SK-N-MC (cell line): ENCODE measurements around the gene OGFOD2.

Experiments
- EZH2 ChIP-seq: fragments of 200-600 bp; sonication (generic); IDR thresholded peaks from one replicate; pipeline ENCODE4 v1.6.1; 2017; ENCODE audit warnings: antibody characterized with exemption
- POLR2AphosphoS5 ChIP-seq: IDR thresholded peaks from 2 replicates; pipeline ENCODE4 v1.6.1; 2012; ENCODE audit warnings: mild to moderate bottlenecking, low read depth, low read length, borderline replicate concordance

- TF ChIP-seq POLR2AphosphoS5 (no peak), EZH2 (no peak)
Observed at GRCh38 chr12:122988612-122989212, 13.7 kb downstream of the OGFOD2 start.
